ENCODE results near the gene TNNC1. TPM values are rescaled to one million over a fixed set of nuclear protein-coding genes. Genes with fewer than 3 reads are reported as not detected.

Gene TNNC1
- total RNA-seq, 2 experiments from 2014 or later, result 5.3 to 6.6 TPM

GRCh38 chr3:52469001-52469400, 15.2 kb upstream of the TNNC1 start:
- Mint-ChIP-seq H3K36me3 (ENCODE audit: low read depth) (peaks cover 54% of the 10 kb centered on the region), H3K4me3 (no peak overlapping the region), H3K9me3 (no peaks in the 10 kb centered on the region), H3K27ac (no peak overlapping the region), H3K4me1 (ENCODE audit: low read depth) (peaks cover 5% of the 10 kb centered on the region), H3K27me3 (no peaks in the 10 kb centered on the region)
- DNase-seq (no peak), ATAC-seq (ENCODE audit: poor library complexity) (no peak)
- Histone ChIP-seq H3K9me3 (ENCODE audit: control insufficient read depth in 1 of 2, insufficient read depth in 1 of 2, low read length in 2 of 2) (no peaks in the 10 kb centered on the region), H3K27ac (ENCODE audit: low read depth in 1 of 2, low read length in 2 of 2) (no peak overlapping the region), H3K27me3 (ENCODE audit: control insufficient read depth in 1 of 2, insufficient read depth in 2 of 2, low read length in 2 of 2) (no peaks in the 10 kb centered on the region), H3K36me3 (ENCODE audit: insufficient read depth, low read length) (peaks cover 56% of the 10 kb centered on the region), H3K4me1 (ENCODE audit: insufficient read depth, low read length) (no peaks in the 10 kb centered on the region), H3K4me3 (ENCODE audit: low read length) (no peak overlapping the region)
- ChIA-PET CTCF (no interaction called here), POLR2A (no interaction called here)
- no peak for TF ChIP-seq CTCF (IDR thresholded peaks at IDR 0.05)
- intact Hi-C loops (cut with DNase I, micrococcal nuclease), result no loop called here

GRCh38 chr3:52468336-52468735, 14.5 kb upstream of the TNNC1 start:
- H3K27me3 Mint-ChIP-seq, result no peaks in the 10 kb centered on the region
- Histone ChIP-seq H3K36me3 (ENCODE audit: insufficient read depth, low read length) (peaks cover 49% of the 10 kb centered on the region), H3K4me1 (ENCODE audit: insufficient read depth, low read length) (no peaks in the 10 kb centered on the region), H3K9me3 (ENCODE audit: control insufficient read depth in 1 of 2, insufficient read depth in 1 of 2, low read length in 2 of 2) (no peaks in the 10 kb centered on the region), H3K27me3 (ENCODE audit: control insufficient read depth in 1 of 2, insufficient read depth in 2 of 2, low read length in 2 of 2) (no peaks in the 10 kb centered on the region), H3K4me3 (ENCODE audit: low read length) (no peak overlapping the region), H3K27ac (ENCODE audit: low read depth in 1 of 2, low read length in 2 of 2) (no peak overlapping the region)
- H3K27ac Mint-ChIP-seq, result no peak overlapping the region
- H3K4me3 Mint-ChIP-seq, result no peak overlapping the region
- ChIA-PET POLR2A (no interaction called here), CTCF (no interaction called here)
- H3K36me3 Mint-ChIP-seq (ENCODE audit: low read depth), result peaks cover 50% of the 10 kb centered on the region
- ATAC-seq (ENCODE audit: poor library complexity) (no peak), DNase-seq (no peak)
- no peak for TF ChIP-seq CTCF (IDR thresholded peaks at IDR 0.05)
- intact Hi-C loops (cut with DNase I, micrococcal nuclease), result no loop called here
- H3K9me3 Mint-ChIP-seq, result no peaks in the 10 kb centered on the region
- peaks cover 5% of the 10 kb centered on the region for H3K4me1 Mint-ChIP-seq (ENCODE audit: low read depth)

- TF ChIP-seq CTCF (IDR thresholded peaks at IDR 0.05), result no peak
- no peaks in the 10 kb centered on the region for H3K4me1 ChIP-seq (ENCODE audit: insufficient read depth, low read length)
- H3K9me3 ChIP-seq (ENCODE audit: control insufficient read depth in 1 of 2, insufficient read depth in 1 of 2, low read length in 2 of 2), result no peaks in the 10 kb centered on the region
- Mint-ChIP-seq H3K36me3 (ENCODE audit: low read depth) (peaks cover 56% of the 10 kb centered on the region), H3K27me3 (no peaks in the 10 kb centered on the region), H3K4me1 (ENCODE audit: low read depth) (peaks cover 10% of the 10 kb centered on the region), H3K9me3 (no peaks in the 10 kb centered on the region), H3K27ac (no peak overlapping the region), H3K4me3 (no peak overlapping the region)
- DNase-seq (peak in 1 of 14 experiments; percentile 32), ATAC-seq (ENCODE audit: poor library complexity) (no peak)
- intact Hi-C loops (cut with DNase I, micrococcal nuclease), result no loop called here
- H3K36me3 ChIP-seq (ENCODE audit: insufficient read depth, low read length), result peaks cover 36% of the 10 kb centered on the region
- no peak overlapping the region for H3K27ac ChIP-seq (ENCODE audit: low read depth in 1 of 2, low read length in 2 of 2)
- H3K4me3 ChIP-seq (ENCODE audit: low read length), result no peak overlapping the region
- CTCF ChIA-PET, result interaction anchor here (1.5 kb wide), 1 partner anchor 16 kb away, joined by 3 read pairs; no protein-coding TSS in a partner anchor
- POLR2A ChIA-PET, result no interaction called here
- no peaks in the 10 kb centered on the region for H3K27me3 ChIP-seq (ENCODE audit: control insufficient read depth in 1 of 2, insufficient read depth in 2 of 2, low read length in 2 of 2)
Observed at GRCh38 chr3:52463416-52463815, 9.6 kb upstream of the TNNC1 start.

Data from CD4-positive, alpha-beta T cell (primary cell).